ENCODE measurements around the gene KCNMB2. TPM values are rescaled to one million over a fixed set of nuclear protein-coding genes. Genes with fewer than 3 reads are reported as not detected.

KCNMB2 gene
- polyA plus RNA-seq, 1 of the 3 experiments (the other 2 are of a cell fraction), result not detected

- Histone ChIP-seq H3K9ac (no peak overlapping the region), H3K4me2 (no peak overlapping the region), H4K20me1 (ENCODE audit: insufficient read depth) (no peaks in the 10 kb centered on the region), H2AFZ (ENCODE audit: low read depth) (no peak overlapping the region), H3K9me3 (no peaks in the 10 kb centered on the region), H3K79me2 (ENCODE audit: insufficient read depth) (no peaks in the 10 kb centered on the region), H3K27me3 (ENCODE audit: insufficient read depth) (no peaks in the 10 kb centered on the region), H3K27ac (ENCODE audit: low read depth in 2 of 2, low read length in 1 of 2) (no peak overlapping the region), H3K9me2 (no peaks in the 10 kb centered on the region), H3K4me3 (ENCODE audit: low read depth in 2 of 2, low read length in 1 of 2) (no peak overlapping the region), H3K4me1 (ENCODE audit: control insufficient read depth in 1 of 2, insufficient read depth in 2 of 2, low read depth in 1 of 2, low read length in 1 of 2) (no peaks in the 10 kb centered on the region), H3K36me3 (replicated peaks in 1 of 2; ENCODE audit: control insufficient read depth in 1 of 2, insufficient read depth in 2 of 2, low read length in 1 of 2) (no peaks in the 10 kb centered on the region), H3F3A (replicated peaks; ENCODE audit: insufficient read depth) (no peaks in the 10 kb centered on the region)
- ChIA-PET CTCF (no interaction called here), POLR2A (no interaction called here)
- WGBS (ENCODE audit: low lambda C conversion rate), result 17% methylated on average over 4 of the region's 4 CpGs
- no peak for DNase-seq
- TF ChIP-seq TEAD4 (IDR thresholded peaks at IDR 0.05; ENCODE audit: borderline replicate concordance, insufficient read depth) (no peak), FOXM1 (IDR thresholded peaks at IDR 0.05; ENCODE audit: low read depth) (no peak), USF1 (IDR thresholded peaks at IDR 0.05; ENCODE audit: borderline replicate concordance, low read depth) (no peak), FOSL2 (IDR thresholded peaks at IDR 0.05; ENCODE audit: borderline replicate concordance, low read depth) (no peak), MEF2A (IDR thresholded peaks at IDR 0.05; ENCODE audit: borderline replicate concordance, low read depth) (no peak), TCF12 (IDR thresholded peaks at IDR 0.05) (no peak), EZH2phosphoT487 (IDR thresholded peaks at IDR 0.05; ENCODE audit: borderline replicate concordance, low read depth) (no peak), NFIC (IDR thresholded peaks at IDR 0.05; ENCODE audit: borderline replicate concordance) (no peak), CHD2 (IDR thresholded peaks at IDR 0.05; ENCODE audit: low read length, partially characterized antibody) (no peak), POLR2AphosphoS5 (IDR thresholded peaks at IDR 0.05; ENCODE audit: low read depth, low read length) (no peak), ZBTB33 (IDR thresholded peaks at IDR 0.05; ENCODE audit: borderline replicate concordance, low read depth) (no peak), GATA2 (CRISPR knock-in tag; IDR thresholded peaks at IDR 0.05) (no peak), IRF3 (IDR thresholded peaks at IDR 0.05; ENCODE audit: low read depth, low read length) (no peak), TAF1 (IDR thresholded peaks at IDR 0.05; ENCODE audit: borderline replicate concordance, low read depth, low read length) (no peak), EP300 (IDR thresholded peaks at IDR 0.05; ENCODE audit: borderline replicate concordance in 1 of 2, low read depth in 1 of 2, low read length in 1 of 2) (no peak), RCOR1 (IDR thresholded peaks at IDR 0.05; ENCODE audit: low read length) (no peak), RAD21 (IDR thresholded peaks at IDR 0.05; ENCODE audit: low read length) (no peak)
- TF ChIP-seq, protein P1, sequence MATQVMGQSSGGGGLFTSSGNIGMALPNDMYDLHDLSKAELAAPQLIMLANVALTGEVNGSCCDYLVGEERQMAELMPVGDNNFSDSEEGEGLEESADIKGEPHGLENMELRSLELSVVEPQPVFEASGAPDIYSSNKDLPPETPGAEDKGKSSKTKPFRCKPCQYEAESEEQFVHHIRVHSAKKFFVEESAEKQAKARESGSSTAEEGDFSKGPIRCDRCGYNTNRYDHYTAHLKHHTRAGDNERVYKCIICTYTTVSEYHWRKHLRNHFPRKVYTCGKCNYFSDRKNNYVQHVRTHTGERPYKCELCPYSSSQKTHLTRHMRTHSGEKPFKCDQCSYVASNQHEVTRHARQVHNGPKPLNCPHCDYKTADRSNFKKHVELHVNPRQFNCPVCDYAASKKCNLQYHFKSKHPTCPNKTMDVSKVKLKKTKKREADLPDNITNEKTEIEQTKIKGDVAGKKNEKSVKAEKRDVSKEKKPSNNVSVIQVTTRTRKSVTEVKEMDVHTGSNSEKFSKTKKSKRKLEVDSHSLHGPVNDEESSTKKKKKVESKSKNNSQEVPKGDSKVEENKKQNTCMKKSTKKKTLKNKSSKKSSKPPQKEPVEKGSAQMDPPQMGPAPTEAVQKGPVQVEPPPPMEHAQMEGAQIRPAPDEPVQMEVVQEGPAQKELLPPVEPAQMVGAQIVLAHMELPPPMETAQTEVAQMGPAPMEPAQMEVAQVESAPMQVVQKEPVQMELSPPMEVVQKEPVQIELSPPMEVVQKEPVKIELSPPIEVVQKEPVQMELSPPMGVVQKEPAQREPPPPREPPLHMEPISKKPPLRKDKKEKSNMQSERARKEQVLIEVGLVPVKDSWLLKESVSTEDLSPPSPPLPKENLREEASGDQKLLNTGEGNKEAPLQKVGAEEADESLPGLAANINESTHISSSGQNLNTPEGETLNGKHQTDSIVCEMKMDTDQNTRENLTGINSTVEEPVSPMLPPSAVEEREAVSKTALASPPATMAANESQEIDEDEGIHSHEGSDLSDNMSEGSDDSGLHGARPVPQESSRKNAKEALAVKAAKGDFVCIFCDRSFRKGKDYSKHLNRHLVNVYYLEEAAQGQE (IDR thresholded peaks at IDR 0.05; ENCODE audit: low read depth, low read length), result no peak
Observed at GRCh38 chr3:178778589-178778988, 242.4 kb downstream of the KCNMB2 start.

All from SK-N-SH (cell line).